Measurements from ENCODE around the gene UBE2C. TPM values are rescaled to one million over a fixed set of nuclear protein-coding genes. Genes with fewer than 3 reads are reported as not detected.

The UBE2C gene
- total RNA-seq, 1 experiment from 2014 or later = 205 TPM

GRCh38 chr20:45861221-45862075 lies 49.0 kb downstream of the UBE2C start:
- ChIA-PET POLR2A (no interaction called here), RAD21 (ENCODE audit: low non-redundant PET in 1 of 2, low total read pairs in 2 of 2, uncharacterized antibody in 2 of 2, unreplicated experiment in 2 of 2) (no interaction called here), CTCF (no interaction called here)
- H2AFZ ChIP-seq (ENCODE audit: low read depth, low read length, poor library complexity, severe bottlenecking) = no peak overlapping the region
- ATAC-seq (no peak), DNase-seq (ENCODE audit: low read depth, low spot score) (no peak)
- no peaks in the 10 kb centered on the region for H3K36me3 ChIP-seq (ENCODE audit: control insufficient read depth in 1 of 2, insufficient read depth in 2 of 2, low read length in 2 of 2)
- H3K4me3 ChIP-seq (replicated peaks in 1 of 2; ENCODE audit: low read depth in 1 of 2, low read length in 2 of 2) = no peak overlapping the region
- H3K79me2 ChIP-seq (ENCODE audit: insufficient read depth, low read length) = 0 out of 2 replicates have a peak, but pooled peaks cover 6% of the 10 kb centered on the region
- BruUV-seq (replicated peaks) = no TSS peak
- peaks cover 15 to 30% of the 10 kb centered on the region in 2 experiments for H3K4me1 ChIP-seq (ENCODE audit: control insufficient read depth in 1 of 2, insufficient read depth in 2 of 2, low read length in 2 of 2)
- TF ChIP-seq SRF (IDR thresholded peaks at IDR 0.05; ENCODE audit: low read depth) (no peak), ZNF274 (IDR thresholded peaks at IDR 0.05; ENCODE audit: low read depth, low read length) (no peak), CEBPB (IDR thresholded peaks at IDR 0.05; ENCODE audit: low read depth) (no peak), POLR2AphosphoS5 (IDR thresholded peaks at IDR 0.05; ENCODE audit: low read depth, low read length) (no peak), EZH2 (IDR thresholded peaks at IDR 0.05) (no peak), POLR2A (IDR thresholded peaks at IDR 0.05; ENCODE audit: borderline replicate concordance, extremely low read depth, insufficient read depth, insufficient read length) (no peak), CBX3 (IDR thresholded peaks at IDR 0.05; ENCODE audit: low read depth) (no peak), JUND (IDR thresholded peaks at IDR 0.05) (no peak), ELF1 (IDR thresholded peaks at IDR 0.05; ENCODE audit: borderline replicate concordance, low read depth) (no peak)
- TF ChIP-seq, protein P1, sequence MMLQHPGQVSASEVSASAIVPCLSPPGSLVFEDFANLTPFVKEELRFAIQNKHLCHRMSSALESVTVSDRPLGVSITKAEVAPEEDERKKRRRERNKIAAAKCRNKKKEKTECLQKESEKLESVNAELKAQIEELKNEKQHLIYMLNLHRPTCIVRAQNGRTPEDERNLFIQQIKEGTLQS (IDR thresholded peaks at IDR 0.05) = no peak
- H3K9me3 ChIP-seq (ENCODE audit: control insufficient read depth in 1 of 2, insufficient read depth in 1 of 2, low read depth in 1 of 2, low read length in 2 of 2) = no peaks in the 10 kb centered on the region
- no peak overlapping the region for H3K27ac ChIP-seq (ENCODE audit: low read depth, low read length)
- H4K20me1 ChIP-seq (ENCODE audit: insufficient read depth) = no peaks in the 10 kb centered on the region
- no peaks in the 10 kb centered on the region for H3K27me3 ChIP-seq (ENCODE audit: insufficient read depth, low read length)
- intact Hi-C loops (cut with micrococcal nuclease) = no loop called here
- no peak overlapping the region for H3K9ac ChIP-seq (ENCODE audit: low read length)
- no peaks in the 10 kb centered on the region for H3K9me2 ChIP-seq (ENCODE audit: insufficient read depth)
- peak overlapping the region; percentile 50 for H3K4me2 ChIP-seq (ENCODE audit: low read length)

Data from HCT116 (cell line).